GM18909 (cell line): Measurements from ENCODE around the gene TM4SF20.
"Not testable (repeated sequence)": the region's sequence is repeated elsewhere in the genome, so short reads cannot be mapped to it uniquely, and the experiment has no call there.

Experiments used
- ATAC-seq: cut with Tn5 transposase; IDR thresholded peaks from one replicate; pipeline ENCODE4 v1.9.1; 2021; ENCODE audit warnings: mild to moderate bottlenecking; ENCODE audit not compliant: unreplicated experiment, poor library complexity

The TM4SF20 gene

GRCh38 chr2:227368574-227368973 lies 10.5 kb downstream of the TM4SF20 start:
- no peak for ATAC-seq

- no peak for ATAC-seq
These were observed 11.7 kb downstream of the TM4SF20 start for GRCh38 chr2:227367427-227367795.

GRCh38 chr2:227366769-227367426 lies 12.2 kb downstream of the TM4SF20 start:
- no peak for ATAC-seq

GRCh38 chr2:227365833-227366232 lies 13.3 kb downstream of the TM4SF20 start:
- ATAC-seq: no peak

- not testable (repeated sequence) for ATAC-seq
These were observed 14.4 kb downstream of the TM4SF20 start for GRCh38 chr2:227364585-227365263.

DNA sequence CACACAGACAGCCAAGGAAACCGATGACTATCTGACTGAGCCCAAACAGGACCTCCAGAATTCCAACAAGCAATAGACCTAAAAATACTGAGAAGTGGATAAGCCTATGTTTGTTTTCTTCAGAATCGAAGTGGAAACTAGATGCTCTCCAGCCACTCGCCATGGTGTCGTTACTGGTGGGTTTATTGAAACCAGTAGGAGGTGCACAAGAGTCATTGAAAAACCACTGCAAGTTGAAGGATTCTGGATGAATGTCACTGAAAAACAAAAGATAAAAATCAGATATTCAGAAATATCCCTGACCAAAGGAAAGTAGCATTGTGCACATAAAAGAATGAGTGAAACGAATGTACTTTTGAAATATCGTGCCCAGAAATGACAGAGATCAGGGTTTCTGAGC lies 15.3 kb downstream of the TM4SF20 start:
- no peak for ATAC-seq

- no peak for ATAC-seq
These were observed 18.8 kb downstream of the TM4SF20 start for GRCh38 chr2:227360351-227360750.

GRCh38 chr2:227351639-227352038 lies 27.5 kb downstream of the TM4SF20 start:
- no peak for ATAC-seq

GRCh38 chr2:227349989-227350612 lies 29.0 kb downstream of the TM4SF20 start:
- ATAC-seq: no peak

GRCh38 chr2:227348324-227348723 lies 30.8 kb downstream of the TM4SF20 start:
- ATAC-seq: no peak

GRCh38 chr2:227347117-227347516 lies 32.0 kb downstream of the TM4SF20 start:
- no peak for ATAC-seq

DNA sequence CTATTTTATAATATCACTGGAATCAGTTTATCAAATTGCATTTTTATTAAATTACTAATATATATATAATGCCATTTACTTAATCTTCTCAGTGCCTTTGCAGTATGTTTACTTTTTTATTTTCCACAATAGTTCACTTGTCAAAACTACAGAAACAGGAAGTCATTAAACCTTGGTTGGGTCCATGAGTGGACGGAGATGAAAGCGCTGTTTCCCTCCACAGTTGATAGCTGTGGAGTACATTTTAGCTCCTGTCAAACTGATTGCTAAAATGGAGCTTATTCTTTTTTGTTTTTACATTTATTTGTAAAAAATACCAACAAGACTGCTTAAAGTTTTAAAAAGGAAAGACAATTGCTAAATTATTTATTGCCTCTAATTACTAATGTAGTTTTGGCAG lies 34.9 kb downstream of the TM4SF20 start:
- no peak for ATAC-seq

GRCh38 chr2:227341553-227341952 lies 37.6 kb downstream of the TM4SF20 start:
- ATAC-seq: no peak

- ATAC-seq: no peak
These were observed 39.0 kb downstream of the TM4SF20 start for GRCh38 chr2:227340106-227340505.

DNA sequence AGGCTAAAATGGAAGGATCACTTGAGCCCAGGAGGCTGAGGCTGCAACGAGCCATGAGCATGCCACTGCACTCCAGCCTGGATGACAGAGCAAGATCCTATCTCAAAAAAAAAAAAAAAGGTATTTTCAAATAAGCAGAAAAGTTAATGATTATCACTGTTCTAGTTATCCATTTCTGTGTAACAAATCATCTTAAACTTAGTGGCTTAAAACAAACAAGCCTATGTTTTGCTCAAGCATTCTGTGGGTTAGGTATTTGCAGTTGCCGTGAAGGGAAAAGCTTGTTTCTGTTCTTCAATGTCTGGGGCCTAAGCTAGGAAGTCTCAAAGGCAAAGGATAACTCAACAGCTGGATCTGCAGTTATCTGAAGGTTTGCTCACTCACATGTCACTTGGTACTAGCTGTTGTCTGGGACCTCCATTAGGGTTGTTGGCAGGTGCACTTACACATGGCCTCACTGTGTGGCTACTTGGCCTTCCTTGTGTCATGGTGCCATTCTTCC lies 40.0 kb downstream of the TM4SF20 start:
- ATAC-seq: peak; percentile 50

GRCh38 chr2:227337442-227337841 lies 41.7 kb downstream of the TM4SF20 start:
- ATAC-seq: no peak

GRCh38 chr2:227335713-227336112 lies 43.4 kb downstream of the TM4SF20 start:
- ATAC-seq: no peak

DNA sequence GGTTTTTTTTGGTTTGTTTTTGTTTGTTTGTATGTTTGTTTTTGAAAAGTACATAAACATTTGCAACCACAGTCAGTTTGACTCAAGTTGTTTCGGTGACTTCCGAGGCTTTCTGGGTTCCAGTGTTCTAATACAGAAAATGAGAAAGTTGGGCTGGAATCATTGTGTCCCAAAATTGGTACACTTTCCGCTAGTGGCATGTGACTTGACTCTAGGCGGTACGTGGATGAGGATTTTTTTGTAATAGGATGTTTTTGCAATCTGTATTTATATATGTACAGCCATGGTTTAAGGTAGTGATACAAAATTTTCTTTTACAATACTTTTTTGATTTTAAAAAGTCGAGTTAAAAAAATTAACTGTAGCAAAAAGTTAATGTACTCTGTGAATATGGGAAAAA lies 52.3 kb downstream of the TM4SF20 start:
- no peak for ATAC-seq

- peak; percentile 13 for ATAC-seq
These were observed 53.3 kb downstream of the TM4SF20 start for GRCh38 chr2:227325839-227326195.

GRCh38 chr2:227324995-227325838 lies 53.9 kb downstream of the TM4SF20 start, which contains the start of gene MFF:
Gene MFF, plus strand, starts transcription at chr2:227325251. Its CDS starts 5,415 bp downstream, at chr2:227330666.
- ATAC-seq: peak; percentile 98

- peak; percentile 15 for ATAC-seq
These were observed 54.5 kb downstream of the TM4SF20 start for GRCh38 chr2:227324642-227324994.
